PC-9 (cell line): Measurements from ENCODE around the gene RHEX. TPM values are rescaled to one million over a fixed set of nuclear protein-coding genes. Genes with fewer than 3 reads are reported as not detected.

Source experiments
- BruUV-seq: library from RNA; stranded (reverse); fragments of 400-500 nt; replicated peaks from 2 replicates; lab custom pipeline; 2021; lab: Mats Ljungman, UMichigan
- CTCF ChIA-PET: fragments of 300-600 bp; sonication (Branson Sonifier 250); formaldehyde crosslinking; loops from one replicate; lab custom pipeline; 2022; ENCODE audit warnings: antibody characterized with exemption; lab: Charles Lee
- POLR2A ChIA-PET: fragments of 300-600 bp; sonication (Branson Sonifier 250); formaldehyde crosslinking; loops from one replicate; lab custom pipeline; 2022; ENCODE audit warnings: antibody characterized with exemption; ENCODE audit not compliant: unreplicated experiment; lab: Charles Lee
- DNase-seq, 2 experiments: peaks; one replicate each; pipeline versions ENCODE4 v3.0.0 to v3.0.0-alpha.2; 2015 to 2022; ENCODE audit warnings: mixed read lengths in 1 of 2
- H2AFZ ChIP-seq: fragments of 200-600 bp; sonication (generic); 2 replicates; pipeline ENCODE4 v1.8.1; 2017; ENCODE audit warnings: antibody characterized with exemption
- H3F3A ChIP-seq: fragments of 200-600 bp; sonication (generic); 2 replicates; pipeline ENCODE4 v1.8.1; 2017; ENCODE audit warnings: antibody characterized with exemption, mild to moderate bottlenecking, low read depth; ENCODE audit not compliant: insufficient read depth
- H3K27ac ChIP-seq: fragments of 200-600 bp; sonication (generic); 2 replicates; pipeline ENCODE4 v1.6.1; 2016; ENCODE audit warnings: mixed run types
- H3K27me3 ChIP-seq: fragments of 200-600 bp; sonication (generic); 2 replicates; pipeline ENCODE4 v1.6.1; 2016; ENCODE audit warnings: low read depth, mixed run types; ENCODE audit not compliant: insufficient read depth
- H3K36me3 ChIP-seq: fragments of 200-600 bp; sonication (generic); 2 replicates; pipeline ENCODE4 v1.6.1; 2016; ENCODE audit warnings: low read depth, mixed run types
- H3K4me1 ChIP-seq: fragments of 200-600 bp; sonication (generic); replicated peaks from 2 replicates; pipeline ENCODE4 v1.6.1; 2016; ENCODE audit warnings: mixed run types; ENCODE audit not compliant: insufficient read depth
- H3K4me2 ChIP-seq: fragments of 200-600 bp; sonication (generic); 2 replicates; pipeline ENCODE4 v1.6.1; 2017; ENCODE audit warnings: mixed run types
- H3K4me3 ChIP-seq: fragments of 200-600 bp; sonication (generic); 2 replicates; pipeline ENCODE4 v1.6.1; 2016; ENCODE audit warnings: mixed run types
- H3K79me2 ChIP-seq: fragments of 200-600 bp; sonication (generic); 2 replicates; pipeline ENCODE4 v1.6.1; 2017; ENCODE audit warnings: low read depth, mixed run types
- H3K9me2 ChIP-seq: fragments of 200-600 bp; sonication (generic); 2 replicates; pipeline ENCODE4 v1.8.1; 2017; ENCODE audit warnings: mild to moderate bottlenecking; ENCODE audit not compliant: insufficient read depth
- H3K9me3 ChIP-seq: fragments of 200-600 bp; sonication (generic); 2 replicates; pipeline ENCODE4 v1.8.1; 2016; ENCODE audit warnings: low read depth; ENCODE audit not compliant: insufficient read depth
- H4K20me1 ChIP-seq: fragments of 200-600 bp; sonication (generic); 2 replicates; pipeline ENCODE4 v1.8.1; 2017; ENCODE audit not compliant: insufficient read depth
- EZH2 ChIP-seq: fragments of 200-600 bp; sonication (generic); IDR thresholded peaks from 2 replicates; pipeline ENCODE4 v1.8.0; 2017; ENCODE audit warnings: antibody characterized with exemption, low read depth
- intact Hi-C: fragments of 100-400 bp; cut with micrococcal nuclease; formaldehyde crosslinking; loops from one replicate; pipeline ENCODE4 v1.10.0; 2022; ENCODE audit not compliant: unreplicated experiment
- total RNA-seq: library from RNA; stranded (reverse); gene quantifications from 2 replicates; pipeline ENCODE4 v1.2.3, GENCODE V29; 2021
- TF ChIP-seq, protein P1 (sequence below): fragments of 200-600 bp; sonication (generic); conservative IDR thresholded peaks from 2 replicates; pipeline ENCODE4 v1.6.1; 2017; ENCODE audit warnings: mixed run types, antibody characterized with exemption, mild to moderate bottlenecking, moderate library complexity

RHEX gene
- total RNA-seq, 1 experiment from 2014 or later: not detected

DNA sequence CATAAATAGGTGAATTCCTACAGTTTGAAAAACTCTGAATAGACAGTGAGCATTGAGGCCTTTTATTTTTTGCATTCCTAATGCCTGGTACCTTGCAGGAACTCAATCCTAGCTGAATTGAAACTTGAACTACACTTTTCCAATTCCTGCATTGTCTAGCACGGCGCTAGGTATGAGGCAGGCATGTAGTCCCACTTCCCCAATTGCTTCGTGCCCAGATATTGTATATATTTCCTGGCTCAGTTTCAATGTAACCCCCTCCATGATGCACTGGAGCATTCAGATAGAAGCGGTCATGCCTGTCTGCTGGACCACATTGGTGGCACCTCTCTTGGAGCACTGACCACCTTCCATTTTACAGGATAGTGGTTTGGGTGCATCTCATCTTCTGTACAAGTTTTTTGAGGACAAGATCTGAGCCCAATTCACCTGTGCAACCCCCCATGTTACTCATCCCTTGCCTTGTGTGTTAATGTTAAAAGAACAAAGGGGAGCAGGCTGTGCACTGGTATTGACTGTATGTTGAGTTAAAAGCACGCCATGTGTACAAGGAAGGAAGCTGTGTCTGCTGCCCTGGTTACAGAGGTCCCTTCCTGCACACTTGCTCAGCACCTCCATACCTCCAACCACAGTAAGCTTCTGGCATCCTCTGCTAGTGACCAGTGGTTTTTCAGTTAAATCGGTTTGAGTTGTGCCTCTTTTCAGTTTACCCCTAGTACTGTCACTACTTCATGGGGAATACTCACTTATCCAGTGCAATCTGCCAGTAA lies 39.8 kb upstream of the RHEX start:
- no peak for DNase-seq
- no peak for TF ChIP-seq EZH2
- TF ChIP-seq, protein P1, sequence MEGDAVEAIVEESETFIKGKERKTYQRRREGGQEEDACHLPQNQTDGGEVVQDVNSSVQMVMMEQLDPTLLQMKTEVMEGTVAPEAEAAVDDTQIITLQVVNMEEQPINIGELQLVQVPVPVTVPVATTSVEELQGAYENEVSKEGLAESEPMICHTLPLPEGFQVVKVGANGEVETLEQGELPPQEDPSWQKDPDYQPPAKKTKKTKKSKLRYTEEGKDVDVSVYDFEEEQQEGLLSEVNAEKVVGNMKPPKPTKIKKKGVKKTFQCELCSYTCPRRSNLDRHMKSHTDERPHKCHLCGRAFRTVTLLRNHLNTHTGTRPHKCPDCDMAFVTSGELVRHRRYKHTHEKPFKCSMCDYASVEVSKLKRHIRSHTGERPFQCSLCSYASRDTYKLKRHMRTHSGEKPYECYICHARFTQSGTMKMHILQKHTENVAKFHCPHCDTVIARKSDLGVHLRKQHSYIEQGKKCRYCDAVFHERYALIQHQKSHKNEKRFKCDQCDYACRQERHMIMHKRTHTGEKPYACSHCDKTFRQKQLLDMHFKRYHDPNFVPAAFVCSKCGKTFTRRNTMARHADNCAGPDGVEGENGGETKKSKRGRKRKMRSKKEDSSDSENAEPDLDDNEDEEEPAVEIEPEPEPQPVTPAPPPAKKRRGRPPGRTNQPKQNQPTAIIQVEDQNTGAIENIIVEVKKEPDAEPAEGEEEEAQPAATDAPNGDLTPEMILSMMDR: no peak
- Histone ChIP-seq H3K4me1 (no peaks in the 10 kb centered on the region), H3F3A (no peaks in the 10 kb centered on the region), H3K9me3 (no peaks in the 10 kb centered on the region; the same call in 1 of the 2 replicates), H3K79me2 (no peaks in the 10 kb centered on the region), H3K27me3 (no peaks in the 10 kb centered on the region), H3K36me3 (no peaks in the 10 kb centered on the region), H3K4me2 (no peak overlapping the region), H3K9me2 (no peaks in the 10 kb centered on the region), H3K27ac (no peak overlapping the region), H2AFZ (no peak overlapping the region), H3K4me3 (no peak overlapping the region), H4K20me1 (no peaks in the 10 kb centered on the region)
- ChIA-PET CTCF (no interaction called here), POLR2A (no interaction called here)
- intact Hi-C loops: no loop called here
- BruUV-seq: no TSS peak

DNA sequence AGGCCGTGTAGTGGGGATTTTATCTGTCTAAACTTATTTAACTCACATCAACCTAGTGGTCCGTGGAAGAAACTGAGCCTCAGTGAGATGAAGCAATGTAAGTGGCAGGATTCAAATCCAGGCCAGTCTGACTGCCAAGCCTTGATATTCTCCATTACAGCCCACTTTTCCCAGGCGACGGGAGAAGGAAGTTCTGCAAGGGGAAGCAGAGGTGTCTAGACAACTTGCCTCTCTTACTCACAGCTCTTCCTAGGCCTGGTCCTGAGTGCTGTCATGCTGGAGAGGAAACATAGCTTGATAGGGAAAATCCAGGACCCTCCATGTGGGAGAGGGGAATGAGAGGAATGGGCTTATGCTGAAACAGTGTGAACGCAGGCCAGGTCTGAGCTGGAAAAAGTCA lies 38.4 kb upstream of the RHEX start:
- Histone ChIP-seq H3K79me2 (no peaks in the 10 kb centered on the region), H3K27me3 (no peaks in the 10 kb centered on the region), H3K4me2 (no peak overlapping the region), H3K9me2 (no peaks in the 10 kb centered on the region), H3K9me3 (no peaks in the 10 kb centered on the region; the same call in 1 of the 2 replicates), H2AFZ (no peak overlapping the region), H3F3A (no peaks in the 10 kb centered on the region), H3K27ac (no peak overlapping the region), H4K20me1 (no peaks in the 10 kb centered on the region), H3K4me3 (no peak overlapping the region), H3K36me3 (no peaks in the 10 kb centered on the region), H3K4me1 (no peaks in the 10 kb centered on the region)
- ChIA-PET POLR2A (no interaction called here), CTCF (no interaction called here)
- TF ChIP-seq EZH2: no peak
- TF ChIP-seq, protein P1: no peak
- intact Hi-C loops: no loop called here
- BruUV-seq: no TSS peak
- DNase-seq: no peak

DNA sequence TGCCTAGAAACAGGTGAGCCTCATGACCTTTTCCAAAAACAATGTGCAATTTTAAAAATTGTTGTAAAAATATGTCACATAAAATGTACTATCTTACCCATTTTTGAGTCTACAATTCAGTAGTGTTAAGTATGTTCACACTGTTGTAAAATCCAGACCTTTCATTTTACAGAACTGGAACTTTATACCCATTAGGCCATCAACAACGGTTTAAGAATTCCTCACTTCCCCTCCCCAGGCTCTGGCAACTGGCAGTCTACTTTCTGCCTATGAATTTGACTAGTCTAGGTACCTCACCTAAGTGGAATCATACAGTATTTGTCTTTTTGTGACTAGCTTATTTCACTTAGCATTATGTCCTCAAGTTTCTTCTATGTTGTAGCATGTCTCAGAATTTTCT lies 37.9 kb upstream of the RHEX start:
- Histone ChIP-seq H3K4me1 (peaks cover under 1% of the 10 kb centered on the region), H4K20me1 (no peaks in the 10 kb centered on the region), H2AFZ (no peak overlapping the region), H3K4me3 (no peak overlapping the region), H3K27me3 (no peaks in the 10 kb centered on the region), H3K79me2 (no peaks in the 10 kb centered on the region), H3F3A (no peaks in the 10 kb centered on the region), H3K4me2 (no peak overlapping the region), H3K9me3 (no peaks in the 10 kb centered on the region; the same call in 1 of the 2 replicates), H3K36me3 (no peaks in the 10 kb centered on the region), H3K27ac (no peak overlapping the region), H3K9me2 (no peaks in the 10 kb centered on the region)
- TF ChIP-seq, protein P1: no peak
- no TSS peak for BruUV-seq
- POLR2A ChIA-PET: no interaction called here
- CTCF ChIA-PET: no interaction called here
- no peak for DNase-seq
- intact Hi-C loops: no loop called here
